ENCODE data around the gene IRF1. TPM values are rescaled to one million over a fixed set of nuclear protein-coding genes. Genes with fewer than 3 reads are reported as not detected.
A peak's percentile ranks its signal among the peaks of the same experiment; 100 is the strongest.

Gene IRF1
- total RNA-seq, 1 donor, result 22.1 TPM

- Histone ChIP-seq H3K4me2 (ENCODE audit: insufficient read depth, low read length) (no peak overlapping the region), H3K27ac (ENCODE audit: low read depth, low read length) (no peak overlapping the region), H3K4me3 (ENCODE audit: insufficient read depth, low read length) (no peak overlapping the region), H3K4me1 (ENCODE audit: insufficient read depth, low read length) (no peaks in the 10 kb centered on the region), H3K36me3 (ENCODE audit: insufficient read depth, low read length) (no peaks in the 10 kb centered on the region), H4K20me1 (ENCODE audit: insufficient read depth, low read length) (peaks cover 2% of the 10 kb centered on the region), H2AFZ (ENCODE audit: low read length) (no peak overlapping the region), H3K27me3 (ENCODE audit: insufficient read depth, low read length) (peaks cover 16% of the 10 kb centered on the region), H3K9me3 (ENCODE audit: low read depth, low read length) (no peaks in the 10 kb centered on the region), H3K79me2 (ENCODE audit: insufficient read depth, low read length) (no peaks in the 10 kb centered on the region)
- no peak for DNase-seq (ENCODE audit: insufficient read length, low spot score, missing footprints)
- no peak for TF ChIP-seq CTCF (IDR thresholded peaks at IDR 0.05; ENCODE audit: extremely low read depth, low read depth, low read length)
Measured at GRCh38 chr5:132528866-132529634, 38.5 kb upstream of the IRF1 start.

GRCh38 chr5:132528021-132528420 is 37.4 kb upstream of the IRF1 start:
- Histone ChIP-seq H3K27ac (ENCODE audit: low read depth, low read length) (no peak overlapping the region), H3K9me3 (ENCODE audit: low read depth, low read length) (no peaks in the 10 kb centered on the region), H4K20me1 (ENCODE audit: insufficient read depth, low read length) (peaks cover 2% of the 10 kb centered on the region), H3K36me3 (ENCODE audit: insufficient read depth, low read length) (no peaks in the 10 kb centered on the region), H3K4me1 (ENCODE audit: insufficient read depth, low read length) (no peaks in the 10 kb centered on the region), H3K4me3 (ENCODE audit: insufficient read depth, low read length) (no peak overlapping the region), H3K4me2 (ENCODE audit: insufficient read depth, low read length) (no peak overlapping the region), H3K27me3 (ENCODE audit: insufficient read depth, low read length) (peaks cover 16% of the 10 kb centered on the region), H3K79me2 (ENCODE audit: insufficient read depth, low read length) (no peaks in the 10 kb centered on the region), H2AFZ (ENCODE audit: low read length) (no peak overlapping the region)
- no peak for TF ChIP-seq CTCF (IDR thresholded peaks at IDR 0.05; ENCODE audit: extremely low read depth, low read depth, low read length)
- DNase-seq (ENCODE audit: insufficient read length, low spot score, missing footprints), result no peak

- Histone ChIP-seq H3K9me3 (ENCODE audit: low read depth, low read length) (no peaks in the 10 kb centered on the region), H4K20me1 (ENCODE audit: insufficient read depth, low read length) (peaks cover 2% of the 10 kb centered on the region), H3K4me1 (ENCODE audit: insufficient read depth, low read length) (no peaks in the 10 kb centered on the region), H3K4me3 (ENCODE audit: insufficient read depth, low read length) (no peak overlapping the region), H3K36me3 (ENCODE audit: insufficient read depth, low read length) (no peaks in the 10 kb centered on the region), H2AFZ (ENCODE audit: low read length) (no peak overlapping the region), H3K4me2 (ENCODE audit: insufficient read depth, low read length) (no peak overlapping the region), H3K27me3 (ENCODE audit: insufficient read depth, low read length) (peaks cover 12% of the 10 kb centered on the region), H3K79me2 (ENCODE audit: insufficient read depth, low read length) (no peaks in the 10 kb centered on the region), H3K27ac (ENCODE audit: low read depth, low read length) (no peak overlapping the region)
- DNase-seq (ENCODE audit: insufficient read length, low spot score, missing footprints), result no peak
- no peak for TF ChIP-seq CTCF (IDR thresholded peaks at IDR 0.05; ENCODE audit: extremely low read depth, low read depth, low read length)
Measured at GRCh38 chr5:132526974-132527564, 36.5 kb upstream of the IRF1 start.

- Histone ChIP-seq H3K4me3 (ENCODE audit: insufficient read depth, low read length) (no peak overlapping the region), H3K27ac (ENCODE audit: low read depth, low read length) (no peak overlapping the region), H2AFZ (ENCODE audit: low read length) (peak overlapping the region; percentile 61)
Measured at GRCh38 chr5:132526290-132526973, 35.9 kb upstream of the IRF1 start.

More at GRCh38 chr5:132526290-132526973, 35.9 kb upstream of the IRF1 start:
- Histone ChIP-seq H3K4me2 (ENCODE audit: insufficient read depth, low read length) (peak overlapping the region; percentile 64), H3K9me3 (ENCODE audit: low read depth, low read length) (no peaks in the 10 kb centered on the region), H3K36me3 (ENCODE audit: insufficient read depth, low read length) (no peaks in the 10 kb centered on the region), H4K20me1 (ENCODE audit: insufficient read depth, low read length) (peaks cover 2% of the 10 kb centered on the region), H3K27me3 (ENCODE audit: insufficient read depth, low read length) (peaks cover 6% of the 10 kb centered on the region), H3K79me2 (ENCODE audit: insufficient read depth, low read length) (no peaks in the 10 kb centered on the region), H3K4me1 (ENCODE audit: insufficient read depth, low read length) (no peaks in the 10 kb centered on the region)
- peak; percentile 81 for DNase-seq (ENCODE audit: insufficient read length, low spot score, missing footprints)
- TF ChIP-seq CTCF (IDR thresholded peaks at IDR 0.05; ENCODE audit: extremely low read depth, low read depth, low read length), result peak; percentile 89
